Stimulated activated CD8-positive, alpha-beta memory T cell treated with anti-CD3 and anti-CD28 coated beads, Interleukin-12 subunit alpha, Interleukin-12 subunit beta, amount 100 ng/mL, for 4 hours (primary cell): ENCODE measurements around the gene LPIN2.

Experiments
- DNase-seq: peaks from one replicate; pipeline ENCODE4 v3.0.0-alpha.2; 2020; ENCODE audit warnings: low read depth

LPIN2 gene

DNA sequence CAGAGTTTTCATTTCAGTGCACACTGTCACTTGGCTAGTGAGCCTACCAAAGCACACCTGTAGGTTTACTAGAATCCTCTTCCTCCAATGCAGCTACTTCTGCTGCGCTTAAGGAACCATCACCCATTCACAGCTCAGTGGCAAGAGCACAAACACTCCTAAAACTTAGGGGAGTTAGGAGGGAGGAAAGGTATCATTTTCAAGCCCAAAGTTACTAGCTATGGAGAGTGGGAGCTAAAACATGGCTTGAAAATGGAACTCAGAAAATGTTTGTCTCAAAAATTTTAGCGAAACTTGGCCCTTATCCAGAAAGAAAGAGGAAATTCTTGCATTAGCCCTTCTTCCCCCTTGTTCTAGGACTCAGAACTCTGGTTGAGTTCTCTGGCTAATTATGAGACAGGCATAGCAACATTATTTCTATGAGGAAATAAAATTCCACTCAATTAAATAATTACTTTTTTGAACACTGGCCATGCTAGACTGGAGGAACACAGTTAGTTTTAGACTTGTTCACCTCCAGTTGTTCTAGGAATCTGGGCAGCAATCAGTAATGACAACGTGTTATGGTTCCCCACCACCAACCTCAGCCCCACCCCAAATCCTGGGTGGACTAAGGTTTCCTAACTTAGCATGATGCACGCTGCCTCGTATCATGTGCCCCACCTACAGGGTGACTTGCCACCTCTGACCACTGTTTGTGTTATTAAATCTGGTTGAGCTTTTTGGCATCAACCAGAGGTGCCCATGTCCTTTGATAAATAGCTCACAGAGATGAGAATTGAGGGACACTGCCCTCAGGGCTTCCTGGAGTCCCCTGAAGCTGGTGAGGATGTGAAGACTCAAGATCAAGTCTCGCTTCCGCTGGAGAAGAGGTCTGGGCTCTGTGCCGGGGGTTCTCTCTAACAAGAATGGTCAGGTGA is 32.8 kb downstream of the LPIN2 start:
- DNase-seq: no peak

GRCh38 chr18:2979129-2979528 is 33.8 kb downstream of the LPIN2 start:
- DNase-seq: no peak

- no peak for DNase-seq
These were observed 34.3 kb downstream of the LPIN2 start for GRCh38 chr18:2978661-2979106.

- DNase-seq: no peak
These were observed 34.7 kb downstream of the LPIN2 start for GRCh38 chr18:2978208-2978607.

- DNase-seq: no peak
These were observed 36.5 kb downstream of the LPIN2 start for GRCh38 chr18:2976218-2977132.

GRCh38 chr18:2974731-2975130 is 38.2 kb downstream of the LPIN2 start:
- no peak for DNase-seq

- DNase-seq: peak; percentile 53
These were observed 41.0 kb downstream of the LPIN2 start for GRCh38 chr18:2971741-2972552.

DNA sequence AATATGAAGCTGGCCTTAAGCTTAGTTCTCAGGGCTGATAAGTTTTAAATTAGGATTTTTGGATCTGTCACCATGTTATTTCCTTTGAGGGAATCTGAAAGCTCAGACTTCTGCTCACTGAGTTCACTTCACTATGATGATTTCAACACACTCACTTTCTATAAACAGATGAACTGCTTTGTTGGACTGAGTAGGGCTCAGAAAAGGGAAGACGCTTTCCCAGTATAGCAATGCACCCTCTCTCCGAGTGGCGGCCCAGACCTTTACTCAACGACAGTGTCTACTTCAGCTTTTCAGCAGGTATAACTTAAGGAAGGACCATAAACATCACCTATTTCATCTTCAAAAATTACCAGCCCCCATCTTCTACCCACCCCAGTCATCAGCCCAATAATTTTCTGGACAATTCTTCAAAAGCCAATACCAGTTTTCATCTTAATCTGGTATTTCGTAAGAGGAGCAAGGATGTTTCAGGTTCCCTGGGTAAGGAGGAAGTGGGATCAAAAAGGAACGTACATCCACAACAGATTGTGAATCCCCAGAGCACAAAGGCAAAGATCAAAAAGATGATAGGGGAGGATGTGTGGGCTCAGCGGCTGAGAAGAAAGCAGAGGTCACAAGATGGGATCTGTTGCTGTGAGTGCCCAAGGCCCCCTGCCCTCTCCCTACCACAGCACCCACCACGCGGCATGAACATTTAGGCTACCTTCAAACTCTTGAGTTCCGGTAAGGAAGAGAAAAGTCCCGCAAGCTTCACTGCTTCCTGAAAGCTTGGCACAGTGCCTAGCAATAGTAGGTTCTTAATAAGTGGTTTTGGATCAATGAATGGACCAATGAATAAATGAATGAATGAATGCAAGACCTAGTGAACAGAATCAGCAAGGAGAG is 41.9 kb downstream of the LPIN2 start:
- DNase-seq: no peak

GRCh38 chr18:2970344-2970743 is 42.6 kb downstream of the LPIN2 start:
- DNase-seq: no peak

DNA sequence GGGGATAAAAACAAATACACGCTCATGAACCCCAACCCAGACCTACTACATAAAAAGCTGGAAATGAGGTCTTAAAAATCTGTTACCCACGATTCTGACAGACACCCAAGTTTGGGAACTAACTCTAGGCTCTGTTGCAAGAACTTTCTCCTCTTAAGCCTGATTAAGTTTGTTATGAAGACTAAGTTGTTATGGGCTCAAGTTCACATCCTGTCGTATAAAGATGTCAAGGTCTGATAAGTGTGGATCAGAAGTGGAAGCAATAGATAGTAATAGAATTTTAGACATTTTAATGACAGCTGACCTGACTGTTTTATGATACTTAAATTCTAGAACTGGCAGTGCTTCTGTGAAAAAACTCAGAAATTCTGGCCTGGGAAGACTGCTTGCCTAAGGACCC is 43.2 kb downstream of the LPIN2 start:
- DNase-seq: no peak

DNA sequence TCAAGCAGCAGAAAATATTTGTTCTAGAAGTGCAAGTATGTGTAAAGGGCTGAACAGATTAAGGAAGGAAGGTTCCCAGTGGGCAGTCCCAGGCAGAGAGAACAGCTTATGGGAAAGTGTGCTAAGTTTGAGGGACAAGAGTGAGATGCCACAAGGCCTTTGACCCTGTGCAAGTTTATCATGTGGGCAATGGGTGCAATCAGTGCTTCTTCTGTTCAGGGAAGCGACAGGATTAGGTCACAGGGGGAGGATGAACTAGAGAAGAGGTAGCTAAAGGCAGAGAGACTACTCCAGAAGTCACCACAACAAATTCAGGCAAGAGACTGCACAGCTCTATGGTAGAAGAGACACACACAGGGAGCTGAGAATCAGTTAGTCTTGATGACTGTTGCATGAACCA is 44.3 kb downstream of the LPIN2 start:
- no peak for DNase-seq

- no peak for DNase-seq
These were observed 45.1 kb downstream of the LPIN2 start for GRCh38 chr18:2967820-2968219.

GRCh38 chr18:2967357-2967756 is 45.6 kb downstream of the LPIN2 start:
- no peak for DNase-seq

DNA sequence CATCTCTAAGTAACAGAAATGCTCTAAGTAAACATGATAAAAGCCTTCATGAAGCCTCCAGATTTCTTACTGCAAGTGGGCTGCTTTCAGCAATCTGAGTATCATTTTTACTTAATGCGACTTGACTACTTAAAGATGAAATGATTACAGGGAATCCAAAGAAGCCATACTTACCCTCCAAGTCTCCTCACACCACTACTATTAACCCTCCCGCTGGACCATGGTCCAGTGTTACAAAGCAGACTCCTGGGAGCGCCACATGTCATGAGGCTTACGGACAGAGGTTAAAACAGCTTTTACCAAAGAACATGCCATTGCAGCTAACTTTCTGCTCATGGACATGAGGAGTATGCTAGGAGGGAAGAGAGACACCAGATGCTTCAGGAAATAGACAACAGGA is 46.4 kb downstream of the LPIN2 start:
- no peak for DNase-seq

DNA sequence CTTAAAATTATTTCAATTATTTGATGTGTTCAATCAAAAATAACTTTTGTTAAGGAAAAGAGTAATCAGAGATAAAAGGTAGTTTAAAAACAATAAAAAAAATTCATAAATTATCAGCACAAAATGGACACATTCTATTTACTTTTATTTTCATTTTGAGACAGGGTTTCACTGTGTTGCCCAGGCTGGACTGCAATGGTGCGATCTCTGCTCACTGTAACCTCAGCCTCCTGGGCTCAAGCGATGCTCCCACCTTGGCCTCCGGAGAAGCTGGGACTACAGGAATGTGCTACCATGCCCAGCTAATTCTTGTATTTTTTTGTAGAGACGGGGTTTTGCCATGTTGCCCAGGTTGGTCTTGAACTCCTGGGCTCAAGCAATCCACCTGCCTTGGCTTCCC is 47.1 kb downstream of the LPIN2 start:
- DNase-seq: no peak

- DNase-seq: no peak
These were observed 48.5 kb downstream of the LPIN2 start for GRCh38 chr18:2964361-2965010.
